WI38 (cell line): ENCODE measurements around the gene ULK4.
"Not testable (repeated sequence)": the region's sequence is repeated elsewhere in the genome, so short reads cannot be mapped to it uniquely, and the experiment has no call there.

ENCODE experiments used
- H3K4me3 ChIP-seq: 2 replicates; pipeline ENCODE4 v1.5.1; 2011; ENCODE audit warnings: low read depth, mild to moderate bottlenecking, control low read depth, low read length
- TF ChIP-seq, protein P1 (sequence below): IDR thresholded peaks from 2 replicates; pipeline ENCODE4 v1.5.1; 2012; ENCODE audit warnings: low read depth, mild to moderate bottlenecking, control low read depth, low read length

ULK4 gene

DNA sequence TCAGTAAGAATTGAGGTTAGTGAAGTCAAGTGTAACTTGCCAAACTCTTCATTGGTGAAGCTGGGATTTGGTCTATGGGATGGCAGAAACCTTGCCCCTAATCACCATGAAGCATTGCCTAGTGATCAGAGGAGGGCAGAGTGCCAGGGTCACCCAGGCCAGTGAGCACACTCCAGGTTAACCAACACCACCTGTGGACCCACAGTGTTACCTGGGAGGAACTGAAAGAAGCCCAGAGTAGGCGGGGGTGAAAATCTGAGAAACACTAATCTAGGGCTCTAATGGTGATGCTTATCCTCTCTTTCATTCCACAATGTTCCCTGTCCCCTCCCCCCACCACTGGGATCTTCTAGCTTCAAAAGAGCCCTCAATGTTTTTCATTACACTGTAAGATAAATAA is 389.8 kb downstream of the ULK4 start:
- no peak overlapping the region for H3K4me3 ChIP-seq
- TF ChIP-seq, protein P1, sequence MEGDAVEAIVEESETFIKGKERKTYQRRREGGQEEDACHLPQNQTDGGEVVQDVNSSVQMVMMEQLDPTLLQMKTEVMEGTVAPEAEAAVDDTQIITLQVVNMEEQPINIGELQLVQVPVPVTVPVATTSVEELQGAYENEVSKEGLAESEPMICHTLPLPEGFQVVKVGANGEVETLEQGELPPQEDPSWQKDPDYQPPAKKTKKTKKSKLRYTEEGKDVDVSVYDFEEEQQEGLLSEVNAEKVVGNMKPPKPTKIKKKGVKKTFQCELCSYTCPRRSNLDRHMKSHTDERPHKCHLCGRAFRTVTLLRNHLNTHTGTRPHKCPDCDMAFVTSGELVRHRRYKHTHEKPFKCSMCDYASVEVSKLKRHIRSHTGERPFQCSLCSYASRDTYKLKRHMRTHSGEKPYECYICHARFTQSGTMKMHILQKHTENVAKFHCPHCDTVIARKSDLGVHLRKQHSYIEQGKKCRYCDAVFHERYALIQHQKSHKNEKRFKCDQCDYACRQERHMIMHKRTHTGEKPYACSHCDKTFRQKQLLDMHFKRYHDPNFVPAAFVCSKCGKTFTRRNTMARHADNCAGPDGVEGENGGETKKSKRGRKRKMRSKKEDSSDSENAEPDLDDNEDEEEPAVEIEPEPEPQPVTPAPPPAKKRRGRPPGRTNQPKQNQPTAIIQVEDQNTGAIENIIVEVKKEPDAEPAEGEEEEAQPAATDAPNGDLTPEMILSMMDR: no peak

DNA sequence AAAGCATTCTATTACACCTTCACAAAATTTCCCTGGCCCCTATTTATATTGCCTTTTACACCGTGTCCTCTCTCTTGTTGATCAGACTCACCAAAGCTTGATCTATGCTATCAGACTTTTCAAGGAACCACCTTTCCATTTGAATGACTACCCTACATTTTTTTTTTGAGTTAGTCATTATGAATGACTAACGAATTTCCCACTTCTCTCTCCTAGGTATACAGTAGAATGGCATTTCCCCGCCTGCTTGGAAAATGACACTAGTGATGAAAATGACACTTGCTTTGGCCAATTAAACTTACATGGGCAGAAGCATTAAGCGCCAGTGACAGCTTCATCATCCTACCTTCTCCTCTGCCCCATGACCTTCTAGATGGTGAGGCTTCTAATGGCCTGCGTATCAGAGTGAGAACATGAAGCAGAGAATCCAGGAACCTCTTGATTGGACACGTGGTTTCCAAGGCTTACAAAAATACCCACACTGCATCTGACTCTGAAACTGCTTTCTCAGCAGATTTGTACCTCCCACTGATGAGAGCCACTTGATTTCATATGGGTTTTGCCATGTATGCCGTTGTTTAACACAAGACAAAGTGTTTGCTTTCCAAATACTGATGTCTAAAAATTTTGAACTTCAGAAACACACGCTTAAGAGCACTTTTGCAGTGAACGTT is 392.1 kb downstream of the ULK4 start:
- TF ChIP-seq, protein P1: no peak
- no peak overlapping the region for H3K4me3 ChIP-seq

DNA sequence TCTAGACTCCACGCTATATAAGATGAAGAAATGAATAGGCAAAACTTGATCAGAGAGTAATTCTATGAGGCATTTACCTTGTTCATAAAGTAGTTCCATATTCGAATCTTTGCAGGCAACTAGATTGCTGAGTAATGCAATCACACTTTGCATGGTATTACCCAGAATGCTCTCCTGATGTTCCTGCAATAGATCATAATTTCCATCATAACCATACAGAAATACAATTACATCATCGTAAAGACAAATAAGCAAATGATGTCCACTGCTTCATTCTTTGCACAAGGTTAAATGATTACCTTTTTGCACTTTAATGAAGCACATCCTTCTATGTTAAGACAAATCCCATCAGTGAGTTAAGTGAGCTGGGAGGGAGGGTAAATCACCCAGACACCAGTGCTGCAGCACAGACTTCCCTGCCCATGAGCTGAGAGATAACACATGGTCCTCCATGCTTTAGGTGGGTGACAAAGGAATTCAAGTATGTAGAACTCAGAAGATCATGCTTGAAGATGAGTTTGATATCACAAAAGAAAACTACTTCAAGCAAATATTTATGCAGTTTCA is 395.9 kb downstream of the ULK4 start:
- no peak overlapping the region for H3K4me3 ChIP-seq
- TF ChIP-seq, protein P1: no peak

DNA sequence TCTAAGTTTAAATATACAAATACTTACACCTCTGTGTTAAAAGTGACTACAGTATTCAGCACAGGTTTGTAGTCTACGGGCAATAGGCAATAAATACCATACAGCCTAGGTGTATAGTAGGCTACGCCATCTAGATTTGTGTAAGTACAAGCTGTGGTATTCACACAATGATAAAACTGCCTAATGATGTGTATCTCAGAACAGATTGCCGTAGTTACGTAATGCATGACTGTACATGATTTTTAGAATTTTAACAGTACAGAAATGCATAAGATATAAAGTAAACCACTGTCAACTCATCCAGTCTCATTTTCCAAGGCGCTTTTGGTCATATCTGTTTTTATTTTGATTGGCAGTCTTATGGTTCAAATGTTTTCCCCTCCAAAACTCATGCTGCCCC is 396.9 kb downstream of the ULK4 start:
- no peak overlapping the region for H3K4me3 ChIP-seq
- TF ChIP-seq, protein P1: no peak

DNA sequence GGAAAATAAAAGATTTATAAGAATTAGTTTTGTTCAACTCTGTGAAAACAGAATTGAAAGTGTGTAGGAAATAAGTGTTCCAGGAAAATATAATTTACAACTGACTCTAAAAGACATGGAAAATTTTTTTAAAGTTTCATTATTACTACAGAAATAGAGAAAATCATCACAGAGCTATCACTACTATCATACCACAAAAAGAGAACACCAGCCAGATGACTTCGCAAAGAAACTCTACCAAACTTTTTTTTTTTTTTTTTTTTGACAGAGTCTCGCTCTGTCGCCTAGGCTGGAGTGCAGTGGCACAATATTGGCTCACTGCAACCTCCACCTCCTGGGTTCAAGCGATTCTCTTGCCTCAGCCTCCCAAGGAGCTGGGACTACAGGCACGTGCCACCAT is 405.7 kb downstream of the ULK4 start:
- not testable (repeated sequence) for H3K4me3 ChIP-seq

DNA sequence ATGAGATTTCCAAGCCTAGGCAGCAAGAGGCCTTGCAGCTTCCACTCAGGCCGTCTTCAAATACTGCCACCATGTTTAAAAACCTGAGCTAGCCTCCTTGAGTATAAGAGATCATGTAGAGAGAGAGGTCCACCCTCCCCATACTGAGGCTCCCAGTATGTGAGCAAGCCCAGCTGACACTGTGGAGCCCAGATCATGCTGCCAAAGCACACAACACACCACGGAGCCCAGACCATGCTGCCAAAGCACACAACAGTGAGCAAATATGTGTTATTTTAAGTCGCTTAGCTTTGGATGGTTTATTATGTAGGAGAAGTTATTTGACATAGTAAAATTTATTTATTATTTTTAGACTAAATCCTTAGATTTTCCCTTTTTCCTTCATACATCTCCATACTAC is 428.9 kb downstream of the ULK4 start:
- no peak overlapping the region for H3K4me3 ChIP-seq
- TF ChIP-seq, protein P1: no peak

DNA sequence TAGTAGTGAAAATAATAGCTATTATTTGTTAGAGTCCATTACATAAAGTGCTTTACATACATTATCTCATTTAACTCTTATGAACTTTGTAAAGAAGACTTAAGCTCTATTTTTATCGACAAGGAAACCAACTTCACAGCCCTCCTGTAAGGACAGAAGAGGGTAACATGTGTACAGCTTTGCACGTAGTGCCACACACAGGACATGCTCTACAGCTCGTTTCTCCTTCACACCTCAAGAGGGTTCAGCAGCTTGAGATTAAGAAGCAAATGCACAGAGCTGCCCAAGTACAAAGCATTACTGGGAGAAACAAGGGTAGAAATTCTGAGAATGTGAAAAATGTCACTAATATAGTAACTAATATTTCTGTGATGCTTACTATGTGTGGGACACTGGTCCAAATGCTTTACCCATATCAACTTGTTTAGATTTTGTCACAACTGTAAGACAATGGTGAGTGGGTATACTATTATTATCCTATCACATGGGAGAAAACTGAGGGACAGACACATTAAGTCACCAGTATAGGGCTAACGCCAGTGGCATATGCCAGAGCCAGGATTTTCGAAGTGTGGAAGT is 434.8 kb downstream of the ULK4 start:
- TF ChIP-seq, protein P1: no peak
- no peak overlapping the region for H3K4me3 ChIP-seq
